Stomach (tissue), 19 donors: ENCODE data around the gene BLTP2. TPM values are rescaled to one million over a fixed set of nuclear protein-coding genes. Genes with fewer than 3 reads are reported as not detected.

ENCODE experiments used
- DNase-seq, 2 donors: peaks; one replicate each; pipeline versions ENCODE4 v3.0.0 to v3.0.0-alpha.2; 2013 to 2019
- H3K27ac ChIP-seq, 5 donors: fragments of 200-600 bp in 4 of 5; sonication (generic) in 4 of 5; one replicate each; pipeline ENCODE4 v1.5.1; 2013 to 2019; ENCODE audit warnings: mild to moderate bottlenecking in 1 of 5, moderate library complexity in 1 of 5
- H3K27me3 ChIP-seq, 3 donors: fragments of 200-600 bp; sonication (generic); one replicate each; pipeline ENCODE4 v1.5.1; 2017 to 2019; ENCODE audit warnings: mixed run types in 1 of 3
- H3K36me3 ChIP-seq, 4 donors: fragments of 200-600 bp; sonication (generic); 1 replicate in 3 of 4; 2 replicates in 1 of 4; pipeline ENCODE4 v1.5.1; 2016 to 2019
- H3K4me1 ChIP-seq, 4 donors: fragments of 200-600 bp; sonication (generic); one replicate each; pipeline ENCODE4 v1.5.1; 2016 to 2019
- H3K4me3 ChIP-seq, 4 donors: fragments of 200-600 bp; sonication (generic) in 3 of 4; one replicate each; pipeline ENCODE4 v1.5.1; 2016 to 2019; ENCODE audit warnings: mild to moderate bottlenecking in 1 of 4
- H3K9me3 ChIP-seq, 4 donors: fragments of 200-600 bp; sonication (generic); one replicate each; pipeline ENCODE4 v1.5.1; 2016 to 2019
- CTCF ChIP-seq, 7 experiments: fragments of 450-650 bp in 4 of 7; fragments of 200-600 bp in 3 of 7; sonication (generic) in 3 of 7; IDR thresholded peaks; one replicate each; pipeline ENCODE4 v1.5.1; 2016 to 2019; ENCODE audit warnings: antibody characterized with exemption in 7 of 7, control low read depth in 2 of 7, mild to moderate bottlenecking in 1 of 7
- EP300 ChIP-seq: sonication (generic); formaldehyde crosslinking; IDR thresholded peaks from one replicate; pipeline ENCODE4 v1.6.1; 2017; ENCODE audit warnings: antibody characterized with exemption
- POLR2A ChIP-seq, 4 donors: fragments of 450-650 bp; IDR thresholded peaks; one replicate each; pipeline ENCODE4 v1.6.1; 2016; ENCODE audit warnings: antibody characterized with exemption in 4 of 4, control low read depth in 2 of 4, mild to moderate bottlenecking in 1 of 4, moderate library complexity in 1 of 4
- POLR2AphosphoS5 ChIP-seq, 3 donors: sonication (generic); formaldehyde crosslinking; IDR thresholded peaks; one replicate each; pipeline ENCODE4 v1.6.1; 2016; ENCODE audit warnings: antibody characterized with exemption in 3 of 3
- WGBS, 5 donors: extraction: QIAGEN DNeasy Blood & Tissue Kit in 3 of 5; methylation state at CpG; one replicate each; pipeline versions ENCODE4 v1.1.5 to v1.1.7; 2013 to 2018; 5-methylcytosine and 5-hydroxymethylcytosine counted together
- intact Hi-C: fragments of 100-400 bp; cut with DNase I; formaldehyde crosslinking; loops from one replicate; pipeline ENCODE4 v1.15.1; 2023; ENCODE audit warnings: low total_unique reads
- long read RNA-seq, 10 donors: transcript quantifications; one replicate each; lab custom pipeline, GENCODE V29; 2026
- polyA plus RNA-seq, 3 donors: library from polyadenylated mRNA; stranded (reverse); fragments of 200-250 nt; gene quantifications; one replicate each; pipeline ENCODE4 v1.2.3, GENCODE V29; 2013
- total RNA-seq, 5 donors: library from RNA; depleted of rRNA; stranded (reverse); fragments of >200 nt; gene quantifications; one replicate each; pipeline versions ENCODE4 v1.1.0 to v1.2.3, GENCODE V29; 2014 to 2016
- donor health status: healthy with polysubstance abuse.
- donor health status: Bipolar disorder and iron deficiency.
- donor health status: healthy.

BLTP2 gene
- total RNA-seq (100 to 1,000 TPM in 4 of 5 donors, 10 to 100 TPM in 1; 62.4 to 221 (median 194) TPM), polyA plus RNA-seq (10 to 100 TPM in 2 of 3 donors, 1 to 10 TPM in 1; 9.9 to 13.3 (median 12.2) TPM)
- long read RNA-seq, donor 1, partial matches to known transcripts, result 0 of 3 reads
- long read RNA-seq, donor 1, other reads (novel, unspliced or antisense), result 0 of 3 reads
- long read RNA-seq, donor 2, full-length matches to known transcripts, result 3 of 3 reads
- long read RNA-seq, donor 2, partial matches to known transcripts, result 0 of 3 reads
- long read RNA-seq, donor 2, other reads (novel, unspliced or antisense), result 0 of 3 reads
- long read RNA-seq, donor 3, partial matches to known transcripts, result 0 of 3 reads
- long read RNA-seq, donor 3, other reads (novel, unspliced or antisense), result 0 of 3 reads
- long read RNA-seq, donor 4, result 0 reads
- long read RNA-seq, donor 5, partial matches to known transcripts, result 0 of 3 reads
- long read RNA-seq, donor 5, other reads (novel, unspliced or antisense), result 0 of 3 reads
- long read RNA-seq, donor 6, full-length matches to known transcripts, result 5 of 25 reads
- long read RNA-seq, donor 6, partial matches to known transcripts, result 20 of 25 reads
- long read RNA-seq, donor 6, other reads (novel, unspliced or antisense), result 0 of 25 reads
- long read RNA-seq, donor 7, partial matches to known transcripts, result 5 of 7 reads
- long read RNA-seq, donor 7, other reads (novel, unspliced or antisense), result 0 of 7 reads
- long read RNA-seq, donor 8, result 0 reads
- long read RNA-seq, donor 9, partial matches to known transcripts, result 0 of 3 reads
- long read RNA-seq, donor 9, other reads (novel, unspliced or antisense), result 0 of 3 reads
- long read RNA-seq, donor 10, partial matches to known transcripts, result 0 of 1 reads
- long read RNA-seq, donor 10, other reads (novel, unspliced or antisense), result 0 of 1 reads

GRCh38 chr17:28644787-28645575 lies at the start of gene BLTP2:
Gene BLTP2, minus strand, starts transcription at chr17:28645158. Its CDS starts 102 bp downstream, at chr17:28645056.
- intact Hi-C loops, result no loop called here
- Histone ChIP-seq H3K4me1 (peaks cover 25 to 50% (median 49%) of the 10 kb centered on the region in 4 donors), H3K36me3 (peaks cover 44 to 57% (median 54%) of the 10 kb centered on the region in 4 donors), H3K4me3 (peak within 1 kb of the TSS; percentile 87 to 99 (median 90)), H3K9me3 (no peaks in the 10 kb centered on the region), H3K27me3 (no peaks in the 10 kb centered on the region), H3K27ac (peak within 1 kb of the TSS; percentile 93 to 97 (median 94))
- TF ChIP-seq POLR2AphosphoS5 (IDR thresholded peaks at IDR 0.05) (peak; percentile 88 to 94 (median 90)), POLR2A (IDR thresholded peaks at IDR 0.05) (peak in 2 of 4 donors; percentile 17 to 50), EP300 (no peak)
- WGBS, 5 donors, result 0 to 1% (median 1%) methylated on average over 28 to 87 of the region's 89 CpGs
- DNase-seq, result peak; percentile 97 to 99

GRCh38 chr17:28693869-28694268 lies 48.9 kb upstream of the BLTP2 start:
- Histone ChIP-seq H3K27ac (no peak overlapping the region), H3K36me3 (peaks cover 94 to 100% (median 100%) of the 10 kb centered on the region in 4 donors), H3K9me3 (no peaks in the 10 kb centered on the region), H3K4me1 (peaks cover 7 to 23% (median 14%) of the 10 kb centered on the region in 4 donors), H3K27me3 (no peaks in the 10 kb centered on the region), H3K4me3 (no peak overlapping the region)
- intact Hi-C loops, result no loop called here
- 71 to 100% (median 93%) methylated on average over 1 of the region's 1 CpG for WGBS, 5 donors
- DNase-seq, result no peak
- TF ChIP-seq CTCF (IDR thresholded peaks at IDR 0.05) (no peak), EP300 (no peak), POLR2AphosphoS5 (IDR thresholded peaks at IDR 0.05) (no peak), POLR2A (IDR thresholded peaks at IDR 0.05) (no peak)

DNA sequence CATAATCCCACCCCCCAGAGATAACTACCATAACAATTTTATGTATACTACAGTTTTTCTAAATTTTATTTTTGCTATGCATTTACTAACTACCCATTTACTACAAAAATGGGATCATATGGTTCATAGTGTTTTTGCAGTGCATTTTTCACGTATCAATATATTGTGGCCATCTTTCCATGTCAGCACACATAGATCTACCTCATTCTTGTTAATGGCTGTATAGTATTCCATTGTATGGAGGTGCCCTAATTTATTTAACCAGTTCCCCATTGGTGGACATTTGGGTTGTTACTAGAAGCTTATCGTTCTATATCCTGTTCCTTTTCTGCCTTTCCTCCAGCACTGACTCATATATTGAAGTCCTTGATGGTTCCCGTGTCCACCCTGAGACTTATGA lies 44.1 kb upstream of the BLTP2 start:
- Histone ChIP-seq H3K27ac (no peak overlapping the region), H3K36me3 (peaks cover 95 to 100% (median 100%) of the 10 kb centered on the region in 4 donors), H3K4me1 (no peaks in the 10 kb centered on the region), H3K9me3 (no peaks in the 10 kb centered on the region), H3K4me3 (no peak overlapping the region), H3K27me3 (no peaks in the 10 kb centered on the region)
- 95 to 100% (median 98%) methylated on average over 3 of the region's 3 CpGs for WGBS, 5 donors
- no peak for TF ChIP-seq POLR2AphosphoS5 (IDR thresholded peaks at IDR 0.05)
- no peak for TF ChIP-seq CTCF (IDR thresholded peaks at IDR 0.05)
- TF ChIP-seq EP300, result no peak
- TF ChIP-seq POLR2A (IDR thresholded peaks at IDR 0.05), result no peak
- no peak for DNase-seq
- intact Hi-C loops, result no loop called here

DNA sequence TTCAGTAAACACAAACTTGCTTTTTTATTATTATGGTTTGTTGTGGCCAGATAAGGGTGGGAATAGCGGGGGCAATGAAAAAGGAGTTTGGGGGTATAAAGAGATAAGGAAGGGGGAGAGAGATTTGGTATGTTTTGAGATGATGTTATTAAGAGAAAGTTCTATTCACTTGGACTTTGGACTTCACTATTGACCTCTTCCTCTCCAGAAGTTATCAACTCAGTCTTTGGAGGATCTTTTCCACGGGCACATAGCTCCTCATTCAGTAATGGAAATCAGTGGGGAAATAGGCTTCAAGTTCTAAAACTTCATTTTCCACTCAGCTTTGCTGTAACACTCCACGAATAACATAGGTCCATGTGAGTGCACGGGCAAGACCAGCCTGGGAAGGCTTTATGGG lies 43.5 kb upstream of the BLTP2 start:
- Histone ChIP-seq H3K9me3 (no peaks in the 10 kb centered on the region), H3K36me3 (peaks cover 95 to 100% (median 100%) of the 10 kb centered on the region in 4 donors), H3K27me3 (no peaks in the 10 kb centered on the region), H3K4me3 (no peak overlapping the region), H3K27ac (no peak overlapping the region), H3K4me1 (no peaks in the 10 kb centered on the region)
- intact Hi-C loops, result no loop called here
- TF ChIP-seq EP300, result no peak
- no peak for TF ChIP-seq POLR2AphosphoS5 (IDR thresholded peaks at IDR 0.05)
- 84 to 89% (median 87%) methylated on average over 4 of the region's 4 CpGs for WGBS, 5 donors
- no peak for DNase-seq
